ENCODE data around the gene ATP6V1B1.
A peak's percentile ranks its signal among the peaks of the same experiment; 100 is the strongest.

DNA sequence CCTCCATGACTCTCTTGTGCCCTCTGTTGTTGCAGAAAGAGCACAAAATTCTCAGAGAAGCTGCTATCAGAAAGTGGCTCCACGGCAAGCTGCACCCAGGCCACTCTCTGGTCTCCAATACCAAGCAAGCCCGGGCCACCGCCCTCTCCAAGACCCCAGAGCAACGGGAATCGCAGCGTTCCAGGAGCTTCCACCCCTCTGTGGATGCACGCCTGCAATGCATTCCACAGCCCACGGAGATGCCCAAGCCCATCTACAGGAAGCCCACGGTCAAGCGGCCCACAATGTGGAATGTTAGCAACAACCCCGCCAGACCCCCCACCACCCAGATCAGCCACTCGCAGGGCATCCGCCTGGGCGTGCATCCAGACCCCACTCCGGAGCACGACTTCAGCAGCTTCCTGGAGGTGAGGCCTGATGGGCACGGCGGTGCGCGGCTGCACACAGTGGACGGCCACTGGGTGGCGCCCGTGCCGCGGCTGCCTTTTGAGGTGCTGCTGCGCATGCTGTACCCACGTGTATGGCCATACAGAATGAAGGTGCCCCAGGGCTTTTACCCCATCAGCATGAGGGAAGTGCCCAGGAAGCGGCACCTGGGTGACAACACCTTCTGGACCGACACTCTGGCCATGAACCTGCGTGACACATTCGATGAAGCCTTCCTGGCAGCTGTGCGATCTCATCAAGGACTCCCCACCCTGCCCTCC is 49.0 kb downstream of the ATP6V1B1 start:
- no peak for TF ChIP-seq EP300 (IDR thresholded peaks at IDR 0.05)
- TF ChIP-seq POLR2A (IDR thresholded peaks at IDR 0.05) = no peak
- TF ChIP-seq, protein P1, sequence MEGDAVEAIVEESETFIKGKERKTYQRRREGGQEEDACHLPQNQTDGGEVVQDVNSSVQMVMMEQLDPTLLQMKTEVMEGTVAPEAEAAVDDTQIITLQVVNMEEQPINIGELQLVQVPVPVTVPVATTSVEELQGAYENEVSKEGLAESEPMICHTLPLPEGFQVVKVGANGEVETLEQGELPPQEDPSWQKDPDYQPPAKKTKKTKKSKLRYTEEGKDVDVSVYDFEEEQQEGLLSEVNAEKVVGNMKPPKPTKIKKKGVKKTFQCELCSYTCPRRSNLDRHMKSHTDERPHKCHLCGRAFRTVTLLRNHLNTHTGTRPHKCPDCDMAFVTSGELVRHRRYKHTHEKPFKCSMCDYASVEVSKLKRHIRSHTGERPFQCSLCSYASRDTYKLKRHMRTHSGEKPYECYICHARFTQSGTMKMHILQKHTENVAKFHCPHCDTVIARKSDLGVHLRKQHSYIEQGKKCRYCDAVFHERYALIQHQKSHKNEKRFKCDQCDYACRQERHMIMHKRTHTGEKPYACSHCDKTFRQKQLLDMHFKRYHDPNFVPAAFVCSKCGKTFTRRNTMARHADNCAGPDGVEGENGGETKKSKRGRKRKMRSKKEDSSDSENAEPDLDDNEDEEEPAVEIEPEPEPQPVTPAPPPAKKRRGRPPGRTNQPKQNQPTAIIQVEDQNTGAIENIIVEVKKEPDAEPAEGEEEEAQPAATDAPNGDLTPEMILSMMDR (IDR thresholded peaks at IDR 0.05) = peak; percentile 56 to 72 (median 70)

Measured in tibial nerve (tissue), 4 donors.